HEK293 (cell line): ENCODE results near the gene GEN1.

Experiments used
- ZBTB20 ChIP-seq: fragments of 450-650 bp; formaldehyde crosslinking; IDR thresholded peaks from 2 replicates; pipeline ENCODE4 v1.5.1; 2016; ENCODE audit warnings: missing biosample characterization, missing genetic modification characterization
- ZFP69B ChIP-seq: fragments of 450-650 bp; formaldehyde crosslinking; IDR thresholded peaks from 2 replicates; pipeline ENCODE4 v1.5.1; 2016; ENCODE audit warnings: missing biosample characterization, missing genetic modification characterization
- ZNF112 ChIP-seq: fragments of 450-650 bp; formaldehyde crosslinking; IDR thresholded peaks from 2 replicates; pipeline ENCODE4 v1.5.0; 2017; ENCODE audit warnings: missing biosample characterization, missing genetic modification characterization
- ZNF138 ChIP-seq: fragments of 450-650 bp; formaldehyde crosslinking; IDR thresholded peaks from 2 replicates; pipeline ENCODE4 v1.5.1; 2016; ENCODE audit warnings: missing biosample characterization, missing genetic modification characterization, borderline replicate concordance
- ZNF670 ChIP-seq: fragments of 450-650 bp; formaldehyde crosslinking; IDR thresholded peaks from 2 replicates; pipeline ENCODE4 v1.5.1; 2016; ENCODE audit warnings: missing biosample characterization, missing genetic modification characterization, low read depth
- ZNF701 ChIP-seq: fragments of 450-650 bp; formaldehyde crosslinking; IDR thresholded peaks from 2 replicates; pipeline ENCODE4 v1.5.1; 2016; ENCODE audit warnings: missing biosample characterization, missing genetic modification characterization
- ZNF843 ChIP-seq: fragments of 450-650 bp; formaldehyde crosslinking; IDR thresholded peaks from 2 replicates; pipeline ENCODE4 v1.5.1; 2016; ENCODE audit warnings: missing biosample characterization, missing genetic modification characterization
- ZXDB ChIP-seq: fragments of 450-650 bp; formaldehyde crosslinking; IDR thresholded peaks from 2 replicates; pipeline ENCODE4 v1.5.1; 2016; ENCODE audit warnings: missing biosample characterization, missing genetic modification characterization
- TF ChIP-seq, protein P1 (sequence below): fragments of 450-650 bp; formaldehyde crosslinking; IDR thresholded peaks from 2 replicates; pipeline ENCODE4 v1.5.1; 2016; ENCODE audit warnings: missing biosample characterization, missing genetic modification characterization
- TF ChIP-seq, protein P2 (sequence below): fragments of 450-650 bp; formaldehyde crosslinking; IDR thresholded peaks from 2 replicates; pipeline ENCODE4 v1.5.1; 2016; ENCODE audit warnings: missing biosample characterization, missing genetic modification characterization
- TF ChIP-seq, protein P3 (sequence below): fragments of 450-650 bp; formaldehyde crosslinking; IDR thresholded peaks from 2 replicates; pipeline ENCODE4 v1.5.1; 2016; ENCODE audit warnings: missing biosample characterization, missing genetic modification characterization
- TF ChIP-seq, protein P4 (sequence below): fragments of 450-650 bp; formaldehyde crosslinking; IDR thresholded peaks from 2 replicates; pipeline ENCODE4 v1.5.1; 2016; ENCODE audit warnings: missing biosample characterization, missing genetic modification characterization, low read depth
- TF ChIP-seq, protein P5 (sequence below): fragments of 450-650 bp; formaldehyde crosslinking; IDR thresholded peaks from 2 replicates; pipeline ENCODE4 v1.5.1; 2016; ENCODE audit warnings: missing biosample characterization, missing genetic modification characterization

DNA sequence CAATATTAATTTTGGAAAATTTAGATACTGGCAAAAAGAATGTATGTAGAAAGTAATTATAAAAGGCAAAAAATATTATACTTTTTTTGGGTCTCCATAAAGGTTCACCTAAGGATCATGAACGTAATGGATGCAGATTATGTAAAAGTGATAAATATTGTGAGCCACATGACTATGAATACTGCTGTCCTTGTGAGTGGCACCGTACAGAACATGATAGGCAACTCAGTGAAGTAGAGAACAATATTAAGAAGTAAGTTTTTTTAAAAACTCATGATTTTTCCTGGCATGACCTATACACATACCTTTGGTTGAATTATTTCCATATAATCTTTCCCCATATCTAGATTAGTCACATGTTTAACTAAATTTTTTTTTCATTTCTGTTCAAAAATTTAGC lies 18.6 kb downstream of the GEN1 start:
- no peak for TF ChIP-seq ZFP69B (tag by site-specific recombination)
- TF ChIP-seq, protein P1, sequence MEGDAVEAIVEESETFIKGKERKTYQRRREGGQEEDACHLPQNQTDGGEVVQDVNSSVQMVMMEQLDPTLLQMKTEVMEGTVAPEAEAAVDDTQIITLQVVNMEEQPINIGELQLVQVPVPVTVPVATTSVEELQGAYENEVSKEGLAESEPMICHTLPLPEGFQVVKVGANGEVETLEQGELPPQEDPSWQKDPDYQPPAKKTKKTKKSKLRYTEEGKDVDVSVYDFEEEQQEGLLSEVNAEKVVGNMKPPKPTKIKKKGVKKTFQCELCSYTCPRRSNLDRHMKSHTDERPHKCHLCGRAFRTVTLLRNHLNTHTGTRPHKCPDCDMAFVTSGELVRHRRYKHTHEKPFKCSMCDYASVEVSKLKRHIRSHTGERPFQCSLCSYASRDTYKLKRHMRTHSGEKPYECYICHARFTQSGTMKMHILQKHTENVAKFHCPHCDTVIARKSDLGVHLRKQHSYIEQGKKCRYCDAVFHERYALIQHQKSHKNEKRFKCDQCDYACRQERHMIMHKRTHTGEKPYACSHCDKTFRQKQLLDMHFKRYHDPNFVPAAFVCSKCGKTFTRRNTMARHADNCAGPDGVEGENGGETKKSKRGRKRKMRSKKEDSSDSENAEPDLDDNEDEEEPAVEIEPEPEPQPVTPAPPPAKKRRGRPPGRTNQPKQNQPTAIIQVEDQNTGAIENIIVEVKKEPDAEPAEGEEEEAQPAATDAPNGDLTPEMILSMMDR (tag by site-specific recombination), result no peak
- no peak for TF ChIP-seq ZNF138 (tag by site-specific recombination)
- TF ChIP-seq, protein P2, sequence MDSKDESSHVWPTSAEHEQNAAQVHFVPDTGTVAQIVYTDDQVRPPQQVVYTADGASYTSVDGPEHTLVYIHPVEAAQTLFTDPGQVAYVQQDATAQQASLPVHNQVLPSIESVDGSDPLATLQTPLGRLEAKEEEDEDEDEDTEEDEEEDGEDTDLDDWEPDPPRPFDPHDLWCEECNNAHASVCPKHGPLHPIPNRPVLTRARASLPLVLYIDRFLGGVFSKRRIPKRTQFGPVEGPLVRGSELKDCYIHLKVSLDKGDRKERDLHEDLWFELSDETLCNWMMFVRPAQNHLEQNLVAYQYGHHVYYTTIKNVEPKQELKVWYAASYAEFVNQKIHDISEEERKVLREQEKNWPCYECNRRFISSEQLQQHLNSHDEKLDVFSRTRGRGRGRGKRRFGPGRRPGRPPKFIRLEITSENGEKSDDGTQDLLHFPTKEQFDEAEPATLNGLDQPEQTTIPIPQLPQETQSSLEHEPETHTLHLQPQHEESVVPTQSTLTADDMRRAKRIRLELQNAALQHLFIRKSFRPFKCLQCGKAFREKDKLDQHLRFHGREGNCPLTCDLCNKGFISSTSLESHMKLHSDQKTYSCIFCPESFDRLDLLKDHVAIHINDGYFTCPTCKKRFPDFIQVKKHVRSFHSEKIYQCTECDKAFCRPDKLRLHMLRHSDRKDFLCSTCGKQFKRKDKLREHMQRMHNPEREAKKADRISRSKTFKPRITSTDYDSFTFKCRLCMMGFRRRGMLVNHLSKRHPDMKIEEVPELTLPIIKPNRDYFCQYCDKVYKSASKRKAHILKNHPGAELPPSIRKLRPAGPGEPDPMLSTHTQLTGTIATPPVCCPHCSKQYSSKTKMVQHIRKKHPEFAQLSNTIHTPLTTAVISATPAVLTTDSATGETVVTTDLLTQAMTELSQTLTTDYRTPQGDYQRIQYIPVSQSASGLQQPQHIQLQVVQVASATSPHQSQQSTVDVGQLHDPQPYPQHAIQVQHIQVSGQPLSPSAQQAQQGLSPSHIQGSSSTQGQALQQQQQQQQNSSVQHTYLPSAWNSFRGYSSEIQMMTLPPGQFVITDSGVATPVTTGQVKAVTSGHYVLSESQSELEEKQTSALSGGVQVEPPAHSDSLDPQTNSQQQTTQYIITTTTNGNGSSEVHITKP (tag by site-specific recombination), result no peak
- TF ChIP-seq, protein P3, sequence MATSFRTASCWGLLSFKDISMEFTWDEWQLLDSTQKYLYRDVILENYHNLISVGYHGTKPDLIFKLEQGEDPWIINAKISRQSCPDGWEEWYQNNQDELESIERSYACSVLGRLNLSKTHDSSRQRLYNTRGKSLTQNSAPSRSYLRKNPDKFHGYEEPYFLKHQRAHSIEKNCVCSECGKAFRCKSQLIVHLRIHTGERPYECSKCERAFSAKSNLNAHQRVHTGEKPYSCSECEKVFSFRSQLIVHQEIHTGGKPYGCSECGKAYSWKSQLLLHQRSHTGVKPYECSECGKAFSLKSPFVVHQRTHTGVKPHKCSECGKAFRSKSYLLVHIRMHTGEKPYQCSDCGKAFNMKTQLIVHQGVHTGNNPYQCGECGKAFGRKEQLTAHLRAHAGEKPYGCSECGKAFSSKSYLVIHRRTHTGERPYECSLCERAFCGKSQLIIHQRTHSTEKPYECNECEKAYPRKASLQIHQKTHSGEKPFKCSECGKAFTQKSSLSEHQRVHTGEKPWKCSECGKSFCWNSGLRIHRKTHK (tag by site-specific recombination), result no peak
- no peak for TF ChIP-seq ZNF843
- no peak for TF ChIP-seq ZNF701 (tag by site-specific recombination)
- TF ChIP-seq ZNF112 (tag by site-specific recombination), result no peak
- TF ChIP-seq ZNF670 (tag by site-specific recombination), result no peak
- no peak for TF ChIP-seq ZXDB (tag by site-specific recombination)
- TF ChIP-seq, protein P4, sequence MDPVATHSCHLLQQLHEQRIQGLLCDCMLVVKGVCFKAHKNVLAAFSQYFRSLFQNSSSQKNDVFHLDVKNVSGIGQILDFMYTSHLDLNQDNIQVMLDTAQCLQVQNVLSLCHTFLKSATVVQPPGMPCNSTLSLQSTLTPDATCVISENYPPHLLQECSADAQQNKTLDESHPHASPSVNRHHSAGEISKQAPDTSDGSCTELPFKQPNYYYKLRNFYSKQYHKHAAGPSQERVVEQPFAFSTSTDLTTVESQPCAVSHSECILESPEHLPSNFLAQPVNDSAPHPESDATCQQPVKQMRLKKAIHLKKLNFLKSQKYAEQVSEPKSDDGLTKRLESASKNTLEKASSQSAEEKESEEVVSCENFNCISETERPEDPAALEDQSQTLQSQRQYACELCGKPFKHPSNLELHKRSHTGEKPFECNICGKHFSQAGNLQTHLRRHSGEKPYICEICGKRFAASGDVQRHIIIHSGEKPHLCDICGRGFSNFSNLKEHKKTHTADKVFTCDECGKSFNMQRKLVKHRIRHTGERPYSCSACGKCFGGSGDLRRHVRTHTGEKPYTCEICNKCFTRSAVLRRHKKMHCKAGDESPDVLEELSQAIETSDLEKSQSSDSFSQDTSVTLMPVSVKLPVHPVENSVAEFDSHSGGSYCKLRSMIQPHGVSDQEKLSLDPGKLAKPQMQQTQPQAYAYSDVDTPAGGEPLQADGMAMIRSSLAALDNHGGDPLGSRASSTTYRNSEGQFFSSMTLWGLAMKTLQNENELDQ (tag by site-specific recombination), result no peak
- TF ChIP-seq ZBTB20 (tag by site-specific recombination), result no peak
- TF ChIP-seq, protein P5, sequence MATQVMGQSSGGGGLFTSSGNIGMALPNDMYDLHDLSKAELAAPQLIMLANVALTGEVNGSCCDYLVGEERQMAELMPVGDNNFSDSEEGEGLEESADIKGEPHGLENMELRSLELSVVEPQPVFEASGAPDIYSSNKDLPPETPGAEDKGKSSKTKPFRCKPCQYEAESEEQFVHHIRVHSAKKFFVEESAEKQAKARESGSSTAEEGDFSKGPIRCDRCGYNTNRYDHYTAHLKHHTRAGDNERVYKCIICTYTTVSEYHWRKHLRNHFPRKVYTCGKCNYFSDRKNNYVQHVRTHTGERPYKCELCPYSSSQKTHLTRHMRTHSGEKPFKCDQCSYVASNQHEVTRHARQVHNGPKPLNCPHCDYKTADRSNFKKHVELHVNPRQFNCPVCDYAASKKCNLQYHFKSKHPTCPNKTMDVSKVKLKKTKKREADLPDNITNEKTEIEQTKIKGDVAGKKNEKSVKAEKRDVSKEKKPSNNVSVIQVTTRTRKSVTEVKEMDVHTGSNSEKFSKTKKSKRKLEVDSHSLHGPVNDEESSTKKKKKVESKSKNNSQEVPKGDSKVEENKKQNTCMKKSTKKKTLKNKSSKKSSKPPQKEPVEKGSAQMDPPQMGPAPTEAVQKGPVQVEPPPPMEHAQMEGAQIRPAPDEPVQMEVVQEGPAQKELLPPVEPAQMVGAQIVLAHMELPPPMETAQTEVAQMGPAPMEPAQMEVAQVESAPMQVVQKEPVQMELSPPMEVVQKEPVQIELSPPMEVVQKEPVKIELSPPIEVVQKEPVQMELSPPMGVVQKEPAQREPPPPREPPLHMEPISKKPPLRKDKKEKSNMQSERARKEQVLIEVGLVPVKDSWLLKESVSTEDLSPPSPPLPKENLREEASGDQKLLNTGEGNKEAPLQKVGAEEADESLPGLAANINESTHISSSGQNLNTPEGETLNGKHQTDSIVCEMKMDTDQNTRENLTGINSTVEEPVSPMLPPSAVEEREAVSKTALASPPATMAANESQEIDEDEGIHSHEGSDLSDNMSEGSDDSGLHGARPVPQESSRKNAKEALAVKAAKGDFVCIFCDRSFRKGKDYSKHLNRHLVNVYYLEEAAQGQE (tag by site-specific recombination), result no peak
